NCI-H774 (cell line): ENCODE data around the gene ACACA.

Source experiments
- DNase-seq: peaks from one replicate; lab custom pipeline; 2025; lab: John Stamatoyannopoulos, UW

Gene ACACA

GRCh38 chr17:37230633-37231032, 176.0 kb downstream of the ACACA start:
- no peak for DNase-seq

- DNase-seq, result no peak
Measured at GRCh38 chr17:37225465-37225864, 181.2 kb downstream of the ACACA start.

- DNase-seq, result no peak
Measured at GRCh38 chr17:37221865-37222264, 184.8 kb downstream of the ACACA start.

GRCh38 chr17:37220607-37220953, 186.1 kb downstream of the ACACA start:
- DNase-seq, result no peak

- DNase-seq, result no peak
Measured at GRCh38 chr17:37219876-37220606, 186.6 kb downstream of the ACACA start.

GRCh38 chr17:37218849-37219248, 187.8 kb downstream of the ACACA start:
- DNase-seq, result no peak

- DNase-seq, result no peak
Measured at GRCh38 chr17:37214416-37214815, 192.2 kb downstream of the ACACA start.

GRCh38 chr17:37213927-37214326, 192.7 kb downstream of the ACACA start:
- DNase-seq, result no peak

GRCh38 chr17:37212179-37212578, 194.5 kb downstream of the ACACA start:
- DNase-seq, result no peak

- no peak for DNase-seq
Measured at GRCh38 chr17:37211136-37211535, 195.5 kb downstream of the ACACA start.

- DNase-seq, result no peak
Measured at GRCh38 chr17:37207103-37207502, 199.5 kb downstream of the ACACA start.

- no peak for DNase-seq
Measured at GRCh38 chr17:37206299-37206698, 200.3 kb downstream of the ACACA start.

- no peak for DNase-seq
Measured at GRCh38 chr17:37200497-37200896, 206.1 kb downstream of the ACACA start.

- DNase-seq, result no peak
Measured at GRCh38 chr17:37197336-37197735, 209.3 kb downstream of the ACACA start.

GRCh38 chr17:37194208-37194607, 212.4 kb downstream of the ACACA start:
- no peak for DNase-seq

GRCh38 chr17:37191219-37191618, 215.4 kb downstream of the ACACA start:
- DNase-seq, result no peak

GRCh38 chr17:37190493-37190892, 216.1 kb downstream of the ACACA start:
- no peak for DNase-seq

GRCh38 chr17:37188157-37188556, 218.5 kb downstream of the ACACA start:
- no peak for DNase-seq

- no peak for DNase-seq
Measured at GRCh38 chr17:37187262-37187661, 219.4 kb downstream of the ACACA start.

- DNase-seq, result no peak
Measured at GRCh38 chr17:37182786-37183465, 223.7 kb downstream of the ACACA start.

GRCh38 chr17:37180376-37180775, 226.3 kb downstream of the ACACA start:
- no peak for DNase-seq

GRCh38 chr17:37179893-37180292, 226.7 kb downstream of the ACACA start:
- no peak for DNase-seq

- peak; percentile 69 for DNase-seq
Measured at GRCh38 chr17:37177254-37177870, 229.3 kb downstream of the ACACA start.
